WTC11 (cell line): ENCODE data around the gene NEURL1. TPM values are rescaled to one million over a fixed set of nuclear protein-coding genes. Genes with fewer than 3 reads are reported as not detected.

Source experiments
- ATAC-seq: fragments of 200-7000 bp; cut with Tn5 transposase; 2 replicates; pipeline ENCODE4 v1.10.0; 2021; ENCODE audit warnings: mild to moderate bottlenecking, moderate library complexity
- CTCF ChIA-PET: fragments of 300-600 bp; sonication (Branson Sonifier 250); formaldehyde crosslinking; loops from one replicate; lab custom pipeline; 2021; ENCODE audit warnings: antibody characterized with exemption; lab: Charles Lee
- POLR2A ChIA-PET: fragments of 350-600 bp; sonication (Branson Sonifier 250); formaldehyde crosslinking; loops from one replicate; lab custom pipeline; 2021; ENCODE audit warnings: antibody characterized with exemption; lab: Charles Lee
- DNase-seq: peaks from one replicate; pipeline ENCODE4 v3.0.0; 2021; ENCODE audit warnings: low spot score
- H3K27ac Mint-ChIP-seq: 2 replicates; pipeline ENCODE4 v1.8.0; 2021; ENCODE audit warnings: mixed read lengths
- H3K27me3 Mint-ChIP-seq: 2 replicates; pipeline ENCODE4 v1.8.0; 2021; ENCODE audit warnings: low read depth, mild to moderate bottlenecking, moderate library complexity, mixed read lengths
- H3K36me3 Mint-ChIP-seq: 2 replicates; pipeline ENCODE4 v1.8.0; 2021; ENCODE audit warnings: mixed read lengths
- H3K4me1 Mint-ChIP-seq: 2 replicates; pipeline ENCODE4 v1.8.0; 2022; ENCODE audit warnings: mixed read lengths
- H3K4me3 Mint-ChIP-seq: 2 replicates; pipeline ENCODE4 v1.8.0; 2021; ENCODE audit warnings: mild to moderate bottlenecking, moderate library complexity, mixed read lengths
- H3K9me3 Mint-ChIP-seq: 2 replicates; pipeline ENCODE4 v1.8.0; 2021; ENCODE audit warnings: mixed read lengths
- ATF1 ChIP-seq: sonication (generic); formaldehyde crosslinking; IDR thresholded peaks from 2 replicates; pipeline ENCODE4 v1.8.1; 2023; ENCODE audit warnings: mild to moderate bottlenecking, moderate library complexity, missing genetic modification reagents
- ERG ChIP-seq: fragments of 250-450 bp; sonication (Bioruptor Pico); IDR thresholded peaks from 2 replicates; pipeline ENCODE4 v1.8.0; 2021; ENCODE audit warnings: mild to moderate bottlenecking
- JAZF1 ChIP-seq: fragments of 250-450 bp; sonication (Bioruptor Pico); IDR thresholded peaks from 2 replicates; pipeline ENCODE4 v1.9.0; 2021; ENCODE audit warnings: moderate library complexity, mild to moderate bottlenecking, inconsistent platforms
- MXD4 ChIP-seq: fragments of 250-450 bp; sonication (Bioruptor Pico); IDR thresholded peaks from 2 replicates; pipeline ENCODE4 v1.8.0; 2021; ENCODE audit warnings: mild to moderate bottlenecking, moderate library complexity, borderline replicate concordance
- NFATC4 ChIP-seq: fragments of 250-450 bp; sonication (Bioruptor Pico); IDR thresholded peaks from 2 replicates; pipeline ENCODE4 v1.9.0; 2021; ENCODE audit warnings: mild to moderate bottlenecking
- NFYB ChIP-seq: sonication (generic); formaldehyde crosslinking; conservative IDR thresholded peaks from 2 replicates; pipeline ENCODE4 v1.8.0; 2022; ENCODE audit warnings: low read depth, missing genetic modification reagents
- STAT6 ChIP-seq: sonication (generic); formaldehyde crosslinking; conservative IDR thresholded peaks from 2 replicates; pipeline ENCODE4 v1.8.1; 2023; ENCODE audit warnings: mild to moderate bottlenecking, low read depth, missing genetic modification reagents, moderate library complexity
- TCF7 ChIP-seq: sonication (generic); formaldehyde crosslinking; IDR thresholded peaks from 2 replicates; pipeline ENCODE4 v1.8.0; 2022; ENCODE audit warnings: mild to moderate bottlenecking, low read depth, missing genetic modification reagents, moderate library complexity
- TEAD1 ChIP-seq: sonication (generic); formaldehyde crosslinking; IDR thresholded peaks from 2 replicates; pipeline ENCODE4 v1.8.0; 2022; ENCODE audit warnings: mild to moderate bottlenecking, missing genetic modification reagents
- ZNF121 ChIP-seq: sonication (generic); formaldehyde crosslinking; IDR thresholded peaks from 2 replicates; pipeline ENCODE4 v1.8.0; 2023; ENCODE audit warnings: missing genetic modification reagents
- ZNF138 ChIP-seq: sonication (generic); formaldehyde crosslinking; conservative IDR thresholded peaks from 2 replicates; pipeline ENCODE4 v1.8.1; 2022; ENCODE audit warnings: mild to moderate bottlenecking, moderate library complexity, missing genetic modification reagents
- ZNF232 ChIP-seq: sonication (generic); formaldehyde crosslinking; IDR thresholded peaks from 2 replicates; pipeline ENCODE4 v1.8.0; 2022; ENCODE audit warnings: mild to moderate bottlenecking, missing genetic modification reagents
- ZNF263 ChIP-seq: sonication (generic); formaldehyde crosslinking; IDR thresholded peaks from 2 replicates; pipeline ENCODE4 v1.8.1; 2022; ENCODE audit warnings: low read depth, mild to moderate bottlenecking, moderate library complexity, missing genetic modification reagents
- ZNF396 ChIP-seq: fragments of 250-450 bp; sonication (Bioruptor Pico); IDR thresholded peaks from 2 replicates; pipeline ENCODE4 v1.8.0; 2021; ENCODE audit warnings: mild to moderate bottlenecking, moderate library complexity, borderline replicate concordance
- total RNA-seq: library from RNA; stranded (reverse); gene quantifications from 3 replicates; pipeline ENCODE4 v1.2.3, GENCODE V29; 2021
- TF ChIP-seq, protein P1 (sequence below): sonication (generic); formaldehyde crosslinking; IDR thresholded peaks from 2 replicates; pipeline ENCODE4 v1.8.1; 2023; ENCODE audit warnings: mild to moderate bottlenecking, missing genetic modification reagents
- TF ChIP-seq, protein P2 (sequence below): sonication (generic); formaldehyde crosslinking; IDR thresholded peaks from 2 replicates; pipeline ENCODE4 v1.8.1; 2023; ENCODE audit warnings: mild to moderate bottlenecking, missing genetic modification reagents, moderate library complexity
- TF ChIP-seq, protein P3 (sequence below): sonication (generic); formaldehyde crosslinking; IDR thresholded peaks from 2 replicates; pipeline ENCODE4 v1.8.0; 2023; ENCODE audit warnings: mild to moderate bottlenecking, missing genetic modification reagents
- TF ChIP-seq, protein P4 (sequence below): fragments of 250-450 bp; sonication (Bioruptor Pico); IDR thresholded peaks from 2 replicates; pipeline ENCODE4 v1.9.0; 2021; ENCODE audit warnings: mild to moderate bottlenecking

NEURL1 gene
- total RNA-seq, 1 experiment from 2014 or later: 1.2 TPM

- no peaks in the 10 kb centered on the region for H3K36me3 Mint-ChIP-seq
- POLR2A ChIA-PET: no interaction called here
- H3K27ac Mint-ChIP-seq: no peak overlapping the region
- H3K4me3 Mint-ChIP-seq: peak overlapping the region; percentile 71
- H3K9me3 Mint-ChIP-seq: no peaks in the 10 kb centered on the region
- H3K4me1 Mint-ChIP-seq: 0 out of 2 replicates have a peak, but pooled peaks cover 3% of the 10 kb centered on the region
- CTCF ChIA-PET: interaction anchor here (0.6 to 2.7 kb wide), 9 partner anchors 10 to 131 kb away, joined by 3 to 21 read pairs (median 4); no protein-coding TSS in a partner anchor
- H3K27me3 Mint-ChIP-seq: peaks cover 26% of the 10 kb centered on the region
- peak; percentile 62 for DNase-seq
- peak; percentile 79 for ATAC-seq
- TF ChIP-seq ZNF396 (CRISPR knock-in tag) (no peak), ZNF232 (CRISPR knock-in tag) (no peak), STAT6 (no peak), ZNF263 (CRISPR knock-in tag) (no peak), NFYB (CRISPR knock-in tag) (no peak), ZNF138 (CRISPR knock-in tag) (no peak), ATF1 (no peak), JAZF1 (CRISPR knock-in tag) (no peak), NFATC4 (CRISPR knock-in tag) (no peak), ERG (CRISPR knock-in tag) (no peak), ZNF121 (CRISPR knock-in tag) (no peak), TCF7 (CRISPR knock-in tag) (no peak), TEAD1 (no peak), MXD4 (CRISPR knock-in tag) (no peak)
- TF ChIP-seq, protein P1, sequence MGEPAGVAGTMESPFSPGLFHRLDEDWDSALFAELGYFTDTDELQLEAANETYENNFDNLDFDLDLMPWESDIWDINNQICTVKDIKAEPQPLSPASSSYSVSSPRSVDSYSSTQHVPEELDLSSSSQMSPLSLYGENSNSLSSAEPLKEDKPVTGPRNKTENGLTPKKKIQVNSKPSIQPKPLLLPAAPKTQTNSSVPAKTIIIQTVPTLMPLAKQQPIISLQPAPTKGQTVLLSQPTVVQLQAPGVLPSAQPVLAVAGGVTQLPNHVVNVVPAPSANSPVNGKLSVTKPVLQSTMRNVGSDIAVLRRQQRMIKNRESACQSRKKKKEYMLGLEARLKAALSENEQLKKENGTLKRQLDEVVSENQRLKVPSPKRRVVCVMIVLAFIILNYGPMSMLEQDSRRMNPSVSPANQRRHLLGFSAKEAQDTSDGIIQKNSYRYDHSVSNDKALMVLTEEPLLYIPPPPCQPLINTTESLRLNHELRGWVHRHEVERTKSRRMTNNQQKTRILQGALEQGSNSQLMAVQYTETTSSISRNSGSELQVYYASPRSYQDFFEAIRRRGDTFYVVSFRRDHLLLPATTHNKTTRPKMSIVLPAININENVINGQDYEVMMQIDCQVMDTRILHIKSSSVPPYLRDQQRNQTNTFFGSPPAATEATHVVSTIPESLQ (CRISPR knock-in tag): no peak
- TF ChIP-seq, protein P2, sequence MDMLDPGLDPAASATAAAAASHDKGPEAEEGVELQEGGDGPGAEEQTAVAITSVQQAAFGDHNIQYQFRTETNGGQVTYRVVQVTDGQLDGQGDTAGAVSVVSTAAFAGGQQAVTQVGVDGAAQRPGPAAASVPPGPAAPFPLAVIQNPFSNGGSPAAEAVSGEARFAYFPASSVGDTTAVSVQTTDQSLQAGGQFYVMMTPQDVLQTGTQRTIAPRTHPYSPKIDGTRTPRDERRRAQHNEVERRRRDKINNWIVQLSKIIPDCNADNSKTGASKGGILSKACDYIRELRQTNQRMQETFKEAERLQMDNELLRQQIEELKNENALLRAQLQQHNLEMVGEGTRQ (CRISPR knock-in tag): no peak
- TF ChIP-seq, protein P3, sequence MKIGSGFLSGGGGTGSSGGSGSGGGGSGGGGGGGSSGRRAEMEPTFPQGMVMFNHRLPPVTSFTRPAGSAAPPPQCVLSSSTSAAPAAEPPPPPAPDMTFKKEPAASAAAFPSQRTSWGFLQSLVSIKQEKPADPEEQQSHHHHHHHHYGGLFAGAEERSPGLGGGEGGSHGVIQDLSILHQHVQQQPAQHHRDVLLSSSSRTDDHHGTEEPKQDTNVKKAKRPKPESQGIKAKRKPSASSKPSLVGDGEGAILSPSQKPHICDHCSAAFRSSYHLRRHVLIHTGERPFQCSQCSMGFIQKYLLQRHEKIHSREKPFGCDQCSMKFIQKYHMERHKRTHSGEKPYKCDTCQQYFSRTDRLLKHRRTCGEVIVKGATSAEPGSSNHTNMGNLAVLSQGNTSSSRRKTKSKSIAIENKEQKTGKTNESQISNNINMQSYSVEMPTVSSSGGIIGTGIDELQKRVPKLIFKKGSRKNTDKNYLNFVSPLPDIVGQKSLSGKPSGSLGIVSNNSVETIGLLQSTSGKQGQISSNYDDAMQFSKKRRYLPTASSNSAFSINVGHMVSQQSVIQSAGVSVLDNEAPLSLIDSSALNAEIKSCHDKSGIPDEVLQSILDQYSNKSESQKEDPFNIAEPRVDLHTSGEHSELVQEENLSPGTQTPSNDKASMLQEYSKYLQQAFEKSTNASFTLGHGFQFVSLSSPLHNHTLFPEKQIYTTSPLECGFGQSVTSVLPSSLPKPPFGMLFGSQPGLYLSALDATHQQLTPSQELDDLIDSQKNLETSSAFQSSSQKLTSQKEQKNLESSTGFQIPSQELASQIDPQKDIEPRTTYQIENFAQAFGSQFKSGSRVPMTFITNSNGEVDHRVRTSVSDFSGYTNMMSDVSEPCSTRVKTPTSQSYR (CRISPR knock-in tag): no peak
- TF ChIP-seq, protein P4, sequence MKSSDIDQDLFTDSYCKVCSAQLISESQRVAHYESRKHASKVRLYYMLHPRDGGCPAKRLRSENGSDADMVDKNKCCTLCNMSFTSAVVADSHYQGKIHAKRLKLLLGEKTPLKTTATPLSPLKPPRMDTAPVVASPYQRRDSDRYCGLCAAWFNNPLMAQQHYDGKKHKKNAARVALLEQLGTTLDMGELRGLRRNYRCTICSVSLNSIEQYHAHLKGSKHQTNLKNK (CRISPR knock-in tag): no peak
Measured at GRCh38 chr10:103554488-103555324, 61.2 kb downstream of the NEURL1 start.
